Measurements from ENCODE around the gene ACTR2.

Gene ACTR2

DNA sequence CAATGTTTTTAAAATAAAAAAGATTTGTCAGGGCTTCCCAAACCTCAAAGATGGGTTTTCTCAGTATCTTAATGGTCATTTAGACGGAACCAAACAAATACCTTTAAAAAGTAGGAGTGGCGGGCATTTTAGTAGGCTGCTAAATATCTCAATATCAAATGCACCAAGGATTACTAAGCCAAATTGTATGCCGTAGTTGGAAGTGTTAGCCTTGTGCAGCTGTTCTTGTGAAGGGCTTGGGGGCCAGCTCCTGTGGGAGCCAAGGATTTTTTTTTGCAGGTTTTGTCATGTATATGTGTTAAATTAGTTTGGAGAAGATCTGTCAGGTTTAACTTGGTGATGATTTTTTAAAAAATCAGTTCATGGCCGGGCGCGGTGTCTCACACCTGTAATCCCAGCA, 52.1 kb downstream of the ACTR2 start (continued):
- TF ChIP-seq SP2 (tag by site-specific recombination; IDR thresholded peaks at IDR 0.05) (no peak), ZNF37A (tag by site-specific recombination; IDR thresholded peaks at IDR 0.05) (no peak), ZNF112 (tag by site-specific recombination; IDR thresholded peaks at IDR 0.05) (no peak), ZNF114 (tag by site-specific recombination; IDR thresholded peaks at IDR 0.05) (no peak), ZNF292 (tag by site-specific recombination; IDR thresholded peaks at IDR 0.05; ENCODE audit: borderline replicate concordance, low read depth) (no peak)

DNA sequence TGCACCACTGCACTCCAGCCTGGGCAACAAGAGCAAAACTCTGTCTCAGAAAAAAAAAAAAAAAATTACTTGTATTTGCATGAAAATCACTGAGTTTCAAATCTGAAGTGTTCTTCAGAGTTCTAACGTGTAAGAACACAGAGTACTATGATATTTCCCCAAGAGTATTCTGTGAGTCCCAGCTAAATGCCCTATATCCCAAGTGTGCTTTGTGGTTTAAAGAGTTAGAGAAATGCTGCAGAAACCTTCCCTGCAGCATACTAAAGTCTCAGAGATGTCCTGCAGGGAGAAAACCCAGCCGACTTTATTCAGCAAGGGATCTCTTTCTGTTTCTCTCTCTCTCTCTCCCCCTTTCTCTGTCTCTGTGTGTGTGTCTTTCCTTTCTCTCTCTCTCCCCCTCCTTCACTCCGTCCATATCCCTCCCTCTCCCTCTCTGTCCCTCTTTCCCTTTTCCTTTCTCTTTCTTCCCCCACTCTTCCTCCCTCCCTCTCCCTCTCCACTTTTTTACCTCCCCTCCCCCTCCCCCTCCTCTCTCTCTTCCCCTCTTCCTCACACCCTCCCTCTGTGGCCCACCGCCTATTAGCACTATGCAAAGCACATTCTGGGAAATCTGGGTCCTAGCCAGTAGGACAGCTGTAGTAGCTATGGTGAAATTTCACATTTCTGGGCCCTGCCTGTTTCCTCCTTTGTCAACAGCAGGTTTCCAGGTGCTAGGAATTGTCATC, 54.2 kb downstream of the ACTR2 start:
- no peaks in the 10 kb centered on the region for H3K4me1 ChIP-seq (ENCODE audit: control insufficient read depth, insufficient read depth, low read length)
- ChIA-PET CTCF (no interaction called here), POLR2A (no interaction called here)
- H3K4me3 ChIP-seq (ENCODE audit: low read depth, low read length) = no peak overlapping the region
- TF ChIP-seq ZNF677 (tag by site-specific recombination; IDR thresholded peaks at IDR 0.05) = no peak
- TF ChIP-seq ZNF600 (tag by site-specific recombination; IDR thresholded peaks at IDR 0.05) = no peak
- TF ChIP-seq ZNF10 (tag by site-specific recombination; IDR thresholded peaks at IDR 0.05) = no peak
- no peak for TF ChIP-seq ZNF629 (tag by site-specific recombination; IDR thresholded peaks at IDR 0.05)
- no peak for TF ChIP-seq MZF1 (tag by site-specific recombination; IDR thresholded peaks at IDR 0.05; ENCODE audit: borderline replicate concordance)
- TF ChIP-seq ZNF366 (tag by site-specific recombination; conservative IDR thresholded peaks at IDR 0.05) = peak; percentile 51
- TF ChIP-seq, protein P1, sequence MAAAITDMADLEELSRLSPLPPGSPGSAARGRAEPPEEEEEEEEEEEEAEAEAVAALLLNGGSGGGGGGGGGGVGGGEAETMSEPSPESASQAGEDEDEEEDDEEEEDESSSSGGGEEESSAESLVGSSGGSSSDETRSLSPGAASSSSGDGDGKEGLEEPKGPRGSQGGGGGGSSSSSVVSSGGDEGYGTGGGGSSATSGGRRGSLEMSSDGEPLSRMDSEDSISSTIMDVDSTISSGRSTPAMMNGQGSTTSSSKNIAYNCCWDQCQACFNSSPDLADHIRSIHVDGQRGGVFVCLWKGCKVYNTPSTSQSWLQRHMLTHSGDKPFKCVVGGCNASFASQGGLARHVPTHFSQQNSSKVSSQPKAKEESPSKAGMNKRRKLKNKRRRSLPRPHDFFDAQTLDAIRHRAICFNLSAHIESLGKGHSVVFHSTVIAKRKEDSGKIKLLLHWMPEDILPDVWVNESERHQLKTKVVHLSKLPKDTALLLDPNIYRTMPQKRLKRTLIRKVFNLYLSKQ (tag by site-specific recombination; IDR thresholded peaks at IDR 0.05; ENCODE audit: borderline replicate concordance) = no peak
- TF ChIP-seq PRDM1 (tag by site-specific recombination; IDR thresholded peaks at IDR 0.05) = peak; percentile 91
- no peak for TF ChIP-seq KLF10 (tag by site-specific recombination; IDR thresholded peaks at IDR 0.05)
- TF ChIP-seq, protein P2, sequence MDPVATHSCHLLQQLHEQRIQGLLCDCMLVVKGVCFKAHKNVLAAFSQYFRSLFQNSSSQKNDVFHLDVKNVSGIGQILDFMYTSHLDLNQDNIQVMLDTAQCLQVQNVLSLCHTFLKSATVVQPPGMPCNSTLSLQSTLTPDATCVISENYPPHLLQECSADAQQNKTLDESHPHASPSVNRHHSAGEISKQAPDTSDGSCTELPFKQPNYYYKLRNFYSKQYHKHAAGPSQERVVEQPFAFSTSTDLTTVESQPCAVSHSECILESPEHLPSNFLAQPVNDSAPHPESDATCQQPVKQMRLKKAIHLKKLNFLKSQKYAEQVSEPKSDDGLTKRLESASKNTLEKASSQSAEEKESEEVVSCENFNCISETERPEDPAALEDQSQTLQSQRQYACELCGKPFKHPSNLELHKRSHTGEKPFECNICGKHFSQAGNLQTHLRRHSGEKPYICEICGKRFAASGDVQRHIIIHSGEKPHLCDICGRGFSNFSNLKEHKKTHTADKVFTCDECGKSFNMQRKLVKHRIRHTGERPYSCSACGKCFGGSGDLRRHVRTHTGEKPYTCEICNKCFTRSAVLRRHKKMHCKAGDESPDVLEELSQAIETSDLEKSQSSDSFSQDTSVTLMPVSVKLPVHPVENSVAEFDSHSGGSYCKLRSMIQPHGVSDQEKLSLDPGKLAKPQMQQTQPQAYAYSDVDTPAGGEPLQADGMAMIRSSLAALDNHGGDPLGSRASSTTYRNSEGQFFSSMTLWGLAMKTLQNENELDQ (tag by site-specific recombination; IDR thresholded peaks at IDR 0.05; ENCODE audit: low read depth) = no peak
- TF ChIP-seq ZNF155 (tag by site-specific recombination; IDR thresholded peaks at IDR 0.05) = no peak
- H3K27ac ChIP-seq (ENCODE audit: extremely low read depth, low read depth, low read length) = no peak overlapping the region
- no peaks in the 10 kb centered on the region for H3K36me3 ChIP-seq (ENCODE audit: control insufficient read depth in 2 of 2, insufficient read depth in 1 of 2, low read length in 2 of 2)
- H3K9me3 ChIP-seq (ENCODE audit: control insufficient read depth, insufficient read depth, low read depth, low read length) = no peaks in the 10 kb centered on the region

GRCh38 chr2:65282477-65283053, 54.9 kb downstream of the ACTR2 start:
- CTCF ChIA-PET = interaction anchor here (0.7 kb wide), 1 partner anchor 647 kb away, joined by 5 read pairs; no protein-coding TSS in a partner anchor
- POLR2A ChIA-PET = interaction anchor here (0.5 kb wide), 1 partner anchor 226 kb away, joined by 5 read pairs; no protein-coding TSS in a partner anchor
- H3K4me1 ChIP-seq (ENCODE audit: control insufficient read depth, insufficient read depth, low read length) = no peaks in the 10 kb centered on the region
- TF ChIP-seq KLF16 (tag by site-specific recombination; IDR thresholded peaks at IDR 0.05) (no peak), ZNF558 (tag by site-specific recombination; IDR thresholded peaks at IDR 0.05) (no peak), BCL6B (tag by site-specific recombination; IDR thresholded peaks at IDR 0.05) (no peak), ZNF623 (tag by site-specific recombination; IDR thresholded peaks at IDR 0.05) (no peak), FEZF1 (tag by site-specific recombination; IDR thresholded peaks at IDR 0.05) (no peak), MEIS1 (CRISPR knock-in tag; IDR thresholded peaks at IDR 0.05; ENCODE audit: borderline replicate concordance) (no peak), GLI2 (tag by site-specific recombination; IDR thresholded peaks at IDR 0.05; ENCODE audit: borderline replicate concordance, low read depth) (no peak), ZNF311 (tag by site-specific recombination; IDR thresholded peaks at IDR 0.05; ENCODE audit: borderline replicate concordance) (no peak), ZNF768 (tag by site-specific recombination; IDR thresholded peaks at IDR 0.05) (no peak), PRDM1 (tag by site-specific recombination; IDR thresholded peaks at IDR 0.05) (no peak), ZSCAN23 (tag by site-specific recombination; IDR thresholded peaks at IDR 0.05) (no peak), ZFP69B (tag by site-specific recombination; IDR thresholded peaks at IDR 0.05) (no peak), ZNF639 (tag by site-specific recombination; IDR thresholded peaks at IDR 0.05) (no peak)

More at GRCh38 chr2:65282477-65283053, 54.9 kb downstream of the ACTR2 start:
- Histone ChIP-seq H3K9me3 (ENCODE audit: control insufficient read depth, insufficient read depth, low read depth, low read length) (no peaks in the 10 kb centered on the region), H3K27ac (ENCODE audit: extremely low read depth, low read depth, low read length) (no peak overlapping the region), H3K4me3 (ENCODE audit: low read depth, low read length) (no peak overlapping the region), H3K36me3 (ENCODE audit: control insufficient read depth in 2 of 2, insufficient read depth in 1 of 2, low read length in 2 of 2) (no peaks in the 10 kb centered on the region)
